ENCODE data around the gene ISG15.

The ISG15 gene

DNA sequence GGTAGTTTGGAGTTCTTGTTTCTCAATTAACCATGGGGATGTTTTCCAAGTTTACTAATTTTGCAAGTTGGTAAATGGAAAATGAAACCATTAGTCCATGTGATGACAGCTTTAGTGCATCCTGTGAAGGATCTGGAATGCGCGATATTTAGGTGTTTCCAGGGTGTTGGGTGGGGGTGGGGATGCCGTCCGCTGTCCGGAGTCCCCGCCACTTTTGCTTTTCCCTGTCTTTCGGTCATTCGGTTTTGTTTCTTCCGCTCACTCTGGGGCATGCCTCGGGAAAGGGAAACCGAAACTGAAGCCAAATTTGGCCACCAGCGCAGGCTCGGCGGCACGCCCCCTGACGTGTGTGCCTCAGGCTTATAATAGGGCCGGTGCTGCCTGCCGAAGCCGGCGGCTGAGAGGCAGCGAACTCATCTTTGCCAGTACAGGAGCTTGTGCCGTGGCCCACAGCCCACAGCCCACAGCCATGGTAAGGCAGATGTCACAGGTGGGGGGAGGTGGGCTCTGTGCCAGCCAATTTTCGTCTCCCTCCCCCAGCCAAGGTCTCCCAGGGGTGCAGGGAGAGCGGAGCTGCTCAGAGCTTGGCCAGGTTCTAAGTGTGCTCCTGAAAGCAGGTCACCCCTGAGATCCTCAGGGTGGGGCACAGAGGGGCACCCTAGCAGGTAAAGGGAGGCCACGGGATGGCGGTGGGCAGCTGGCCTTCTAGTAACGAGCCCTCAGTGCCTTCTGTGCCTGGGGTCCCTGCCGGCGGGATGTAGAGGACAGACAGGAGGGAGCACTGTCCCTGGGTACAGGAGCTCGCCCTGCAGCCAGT lies at the start of gene ISG15:
Gene ISG15, plus strand, starts transcription at position 393 of the 817 bp plus-strand sequence. Its CDS starts 77 bp downstream, at position 470.
- ATAC-seq: peak; percentile 96

DNA sequence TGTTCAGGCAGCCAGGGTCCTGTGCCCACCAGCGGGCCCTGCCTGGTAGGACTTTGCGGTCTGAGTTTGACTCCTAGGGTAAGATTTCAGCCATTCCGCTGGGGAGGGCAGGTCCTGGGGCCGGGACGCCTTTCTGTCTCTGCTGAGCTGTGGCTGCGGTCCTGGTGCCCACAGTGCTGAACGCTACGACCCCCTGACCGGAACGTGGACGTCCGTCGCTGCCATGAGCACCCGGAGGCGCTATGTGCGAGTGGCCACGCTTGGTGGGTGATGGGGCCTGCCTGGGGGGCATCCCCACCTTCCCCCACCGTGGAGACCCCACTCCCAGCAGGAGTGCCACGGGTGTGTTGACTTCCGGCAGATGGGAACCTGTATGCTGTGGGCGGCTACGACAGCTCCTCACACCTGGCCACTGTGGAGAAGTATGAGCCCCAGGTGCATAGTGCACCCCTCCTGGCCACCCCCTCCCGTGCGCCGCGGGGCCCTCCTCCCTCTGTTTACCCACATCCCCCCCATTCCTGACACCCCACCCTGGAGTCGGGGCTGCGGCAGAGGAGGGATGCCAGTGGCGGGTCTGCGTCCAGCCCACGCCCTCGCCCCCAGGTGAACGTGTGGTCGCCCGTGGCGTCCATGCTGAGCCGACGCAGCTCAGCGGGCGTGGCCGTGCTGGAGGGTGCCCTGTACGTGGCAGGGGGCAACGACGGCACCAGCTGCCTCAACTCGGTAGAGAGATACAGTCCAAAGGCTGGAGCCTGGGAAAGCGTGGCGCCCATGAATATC lies 49.4 kb upstream of the ISG15 start:
- no peak for ATAC-seq

DNA sequence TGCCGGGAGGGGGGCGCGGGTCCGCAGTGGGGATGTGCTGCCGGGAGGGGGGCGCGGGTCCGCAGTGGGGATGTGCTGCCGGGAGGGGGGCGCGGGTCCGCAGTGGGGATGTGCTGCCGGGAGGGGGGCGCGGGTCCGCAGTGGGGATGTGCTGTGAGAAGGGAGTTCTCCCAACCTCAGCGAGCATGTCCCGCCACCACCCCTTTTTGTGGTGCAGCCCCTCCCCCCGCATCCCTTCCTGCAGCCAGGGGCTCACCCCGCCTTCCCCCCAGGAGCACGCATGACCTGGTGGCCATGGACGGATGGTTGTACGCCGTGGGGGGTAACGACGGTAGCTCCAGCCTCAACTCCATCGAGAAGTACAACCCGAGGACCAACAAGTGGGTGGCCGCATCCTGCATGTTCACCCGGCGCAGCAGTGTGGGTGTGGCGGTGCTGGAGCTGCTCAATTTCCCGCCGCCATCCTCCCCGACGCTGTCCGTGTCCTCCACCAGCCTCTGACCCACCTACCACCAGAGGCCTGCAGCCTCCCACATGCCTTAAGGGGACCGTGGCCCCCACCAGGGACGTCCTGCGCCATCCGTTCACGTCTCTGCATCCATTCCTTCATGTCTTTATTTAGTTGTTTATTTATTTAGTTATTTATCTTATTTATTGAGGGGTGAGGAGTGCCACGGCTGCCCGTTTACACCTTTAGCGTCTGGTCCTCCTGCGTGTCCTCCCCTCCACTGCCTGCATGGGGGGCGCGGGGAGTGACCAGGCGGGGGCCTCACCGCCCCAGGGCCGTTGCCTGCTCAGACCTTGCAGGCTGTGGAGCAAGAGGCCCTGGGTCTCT lies 48.4 kb upstream of the ISG15 start:
- ATAC-seq: no peak

DNA sequence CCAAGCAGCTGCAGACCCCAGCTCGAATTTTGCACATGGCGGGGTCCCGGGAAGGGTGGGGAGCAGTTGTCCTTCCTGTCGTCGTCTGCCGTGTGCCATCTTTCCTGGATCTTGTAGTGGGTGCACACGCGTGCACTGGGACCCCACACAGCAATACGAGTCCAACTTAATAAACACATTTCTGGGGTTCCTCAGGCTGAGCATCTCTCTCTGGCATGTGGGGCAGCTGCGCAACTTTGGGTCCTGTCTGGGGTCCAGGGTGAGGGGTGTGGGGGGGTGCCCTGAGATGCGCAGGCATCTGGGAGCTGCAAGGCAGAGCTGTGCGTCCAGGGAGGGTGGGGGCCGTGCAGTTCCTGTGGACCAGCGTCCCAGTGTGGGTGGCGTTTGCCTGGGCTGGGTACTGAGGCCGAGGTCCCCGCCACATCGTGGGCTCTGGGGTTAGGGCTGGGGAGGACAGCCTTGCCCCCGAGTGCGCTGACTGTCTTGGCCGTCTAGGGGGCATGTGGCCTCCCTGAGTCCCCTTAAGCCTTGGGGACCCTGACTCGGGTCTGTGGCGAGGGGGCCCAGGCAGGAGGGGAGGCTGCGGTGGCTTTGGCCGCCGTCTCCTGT lies 47.7 kb upstream of the ISG15 start:
- ATAC-seq: no peak

DNA sequence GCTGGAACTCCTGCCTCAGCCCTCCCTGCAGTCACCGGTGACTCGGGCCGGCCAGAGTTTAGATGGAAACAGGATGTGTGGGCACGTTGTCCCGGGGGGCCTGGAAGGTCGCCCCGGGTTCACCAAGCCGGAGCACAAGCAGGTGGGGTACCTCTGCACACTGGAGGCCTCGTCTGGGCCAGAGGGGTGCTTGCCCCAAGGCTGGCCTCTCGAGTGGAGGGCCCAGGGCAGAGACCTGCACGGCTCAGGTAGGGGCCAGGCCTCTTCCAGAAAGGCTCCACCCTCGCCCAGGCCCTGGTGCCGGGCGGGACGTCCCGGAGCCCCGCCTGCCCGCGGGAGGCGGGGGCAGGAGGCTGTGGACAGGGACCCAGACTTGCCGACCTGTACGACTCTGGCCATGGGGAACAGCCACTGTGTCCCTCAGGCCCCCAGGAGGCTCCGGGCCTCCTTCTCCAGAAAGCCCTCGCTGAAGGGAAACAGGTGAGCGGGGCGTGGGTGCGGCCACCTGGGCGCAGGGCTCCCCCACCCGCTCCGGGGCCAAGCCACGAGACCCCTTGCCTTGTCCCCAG lies 47.1 kb upstream of the ISG15 start, which contains the start of gene PLEKHN1:
Gene PLEKHN1, plus strand, starts transcription at position 348 of the 569 bp plus-strand sequence. Its CDS starts 50 bp downstream, at position 398.
- peak; percentile 47 to 53 for ATAC-seq

DNA sequence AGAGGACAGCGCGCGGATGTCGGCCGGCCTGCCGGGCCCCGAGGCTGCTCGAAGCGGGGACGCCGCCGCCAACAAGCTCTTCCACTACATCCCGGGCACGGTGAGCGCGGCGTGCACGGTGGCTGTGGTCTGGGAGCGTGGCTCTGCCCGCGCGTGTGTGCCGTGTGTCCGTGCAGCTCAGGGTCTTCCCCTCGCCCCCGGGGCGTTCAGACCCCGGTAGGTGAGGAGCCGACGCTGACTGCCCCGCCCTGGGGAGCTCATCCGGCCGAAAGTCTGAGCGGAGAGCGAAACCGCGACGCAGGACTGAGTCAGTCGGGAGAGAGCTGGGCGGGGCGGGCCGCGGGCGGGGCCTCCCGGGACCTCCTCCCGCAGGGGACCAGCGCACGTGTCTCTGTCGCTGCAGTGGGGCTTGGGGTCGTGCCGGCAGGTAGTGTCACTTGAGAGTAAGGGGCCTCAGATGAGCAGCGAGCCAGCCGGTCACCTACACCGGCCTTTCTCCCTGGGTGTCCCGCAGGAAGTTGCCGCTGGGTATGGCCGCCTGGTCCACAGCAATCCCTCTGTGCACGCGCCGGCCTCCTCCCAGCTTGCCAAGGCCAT lies 46.5 kb upstream of the ISG15 start:
- peak; percentile 95 for ATAC-seq

DNA sequence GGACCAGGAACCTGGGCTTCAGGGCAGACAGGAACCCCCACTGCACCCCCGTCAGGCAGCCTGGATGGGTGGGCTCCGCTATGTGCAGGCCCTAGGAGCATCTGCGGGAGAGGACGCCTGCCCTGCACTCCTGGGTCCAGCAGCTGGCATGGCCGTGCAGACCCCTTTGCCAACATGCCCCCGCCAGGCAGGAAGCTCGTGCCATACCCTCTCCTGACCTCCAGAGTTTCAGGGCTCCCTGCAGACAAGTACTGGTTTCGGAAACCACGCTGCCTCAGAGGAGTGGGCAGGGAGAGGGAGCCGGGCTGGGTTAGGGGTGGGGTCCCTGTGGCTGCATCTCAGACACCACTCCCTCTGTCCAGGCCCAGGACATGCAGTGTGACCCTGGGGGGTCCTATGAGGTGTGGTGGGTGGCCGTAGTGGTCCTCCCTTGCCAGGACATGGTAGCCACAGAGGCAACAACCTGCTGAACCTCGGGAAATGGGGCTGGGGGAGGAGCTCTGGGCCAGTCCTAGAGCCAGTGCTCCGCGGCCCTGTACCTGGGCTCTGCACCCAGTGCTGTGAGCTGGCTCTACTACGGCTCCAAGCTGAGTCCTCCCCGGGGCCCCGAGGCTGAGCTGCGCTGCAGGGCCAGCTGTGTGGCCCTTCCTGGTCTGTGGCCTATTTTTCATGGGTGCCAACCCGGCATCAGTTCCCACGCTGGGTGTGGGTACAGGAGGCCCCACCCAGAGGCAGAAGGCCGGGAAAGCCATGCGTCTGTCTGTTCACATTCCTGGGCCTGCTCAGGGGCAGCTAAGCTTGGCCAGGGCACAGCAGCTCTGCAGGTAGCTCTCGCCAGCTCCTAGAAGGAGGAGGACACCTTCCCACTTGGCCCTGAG lies 45.6 kb upstream of the ISG15 start:
- ATAC-seq: no peak

DNA sequence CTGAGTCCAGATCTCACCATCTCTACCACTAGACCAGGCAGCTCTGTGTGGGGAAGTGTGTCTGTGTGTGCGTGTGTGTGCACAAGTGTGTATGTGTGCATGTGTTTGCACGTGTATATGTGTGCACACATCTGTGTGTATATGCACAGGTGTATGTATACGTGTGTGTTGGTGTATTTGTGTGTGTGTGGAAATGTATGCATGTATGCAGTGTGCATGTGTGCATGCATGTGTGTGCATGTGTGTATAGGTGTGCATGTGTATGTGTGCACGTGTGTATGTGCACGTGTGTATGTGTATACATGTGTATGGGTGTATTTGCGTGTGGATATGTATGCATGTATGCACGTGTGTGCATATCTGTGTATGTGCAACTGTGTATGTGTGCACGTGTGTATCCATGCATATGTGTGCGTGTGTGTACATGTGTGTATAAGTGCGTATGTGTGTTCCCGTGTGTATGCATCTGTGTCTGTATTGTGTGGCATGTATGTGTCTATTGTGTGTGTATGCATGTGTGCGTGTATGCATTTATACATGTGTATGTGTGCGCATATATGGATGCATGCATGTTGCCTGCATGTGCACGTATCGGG lies 43.9 kb upstream of the ISG15 start:
- ATAC-seq: no peak

DNA sequence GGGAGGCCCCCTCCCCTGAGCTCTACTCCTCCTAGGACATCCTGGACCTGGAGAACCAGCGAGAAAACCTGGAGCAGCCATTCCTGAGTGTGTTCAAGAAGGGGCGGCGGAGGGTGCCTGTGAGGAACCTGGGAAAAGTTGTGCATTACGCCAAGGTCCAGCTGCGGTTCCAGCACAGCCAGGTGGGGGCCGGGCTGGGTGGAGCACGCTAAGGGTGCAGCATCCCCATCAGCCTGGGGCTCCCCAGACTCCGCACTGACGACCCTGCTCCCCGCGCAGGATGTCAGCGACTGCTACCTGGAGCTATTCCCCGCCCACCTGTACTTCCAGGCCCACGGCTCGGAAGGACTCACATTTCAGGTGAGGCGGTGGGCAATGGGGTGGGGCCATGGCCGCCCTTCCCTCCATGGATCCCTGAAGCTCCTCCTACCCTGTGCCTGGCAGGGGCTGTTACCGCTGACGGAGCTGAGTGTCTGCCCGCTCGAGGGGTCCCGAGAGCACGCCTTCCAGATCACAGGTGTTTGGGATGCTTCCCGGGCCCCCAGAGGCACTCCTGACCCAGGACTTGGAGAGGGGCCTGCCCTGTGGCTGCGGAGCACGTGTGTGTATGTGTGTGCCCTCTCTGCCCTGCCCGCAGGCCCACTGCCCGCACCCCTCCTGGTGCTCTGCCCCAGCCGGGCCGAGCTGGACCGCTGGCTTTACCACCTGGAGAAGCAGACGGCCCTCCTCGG lies 42.9 kb upstream of the ISG15 start:
- ATAC-seq: no peak

DNA sequence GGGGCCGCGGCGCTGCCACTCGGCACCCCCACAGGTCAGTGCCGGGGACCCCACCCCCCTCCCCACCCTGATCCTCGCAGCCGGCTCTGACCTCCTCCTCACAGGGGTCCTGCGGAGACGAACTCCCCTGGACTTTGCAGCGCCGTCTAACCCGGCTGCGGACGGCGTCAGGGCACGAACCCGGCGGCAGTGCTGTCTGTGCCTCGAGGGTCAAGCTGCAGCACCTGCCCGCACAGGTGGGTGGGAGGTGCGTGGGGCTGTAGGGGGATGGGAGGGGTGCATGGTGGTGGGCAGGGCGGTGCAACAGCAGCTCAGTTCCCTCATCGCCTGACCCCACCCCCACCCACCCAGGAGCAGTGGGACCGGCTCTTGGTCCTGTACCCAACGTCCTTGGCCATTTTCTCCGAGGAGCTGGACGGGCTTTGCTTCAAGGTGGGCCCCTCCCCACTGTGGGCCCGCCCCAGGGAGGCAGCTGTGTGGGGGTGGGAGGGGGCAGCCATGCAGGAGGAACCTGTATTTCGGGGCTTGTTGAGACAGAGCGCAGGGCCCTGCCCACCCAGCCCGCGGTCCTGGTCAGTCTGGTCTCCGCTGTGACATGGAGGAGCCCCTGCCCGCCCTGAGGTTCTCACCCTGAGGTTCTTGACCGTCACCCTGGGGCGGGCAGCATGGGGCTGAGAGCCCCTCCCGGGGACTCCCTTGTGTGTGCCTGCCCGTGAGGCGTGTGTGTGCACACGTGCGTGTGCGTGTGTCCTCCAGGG lies 42.1 kb upstream of the ISG15 start:
- no peak for ATAC-seq

DNA sequence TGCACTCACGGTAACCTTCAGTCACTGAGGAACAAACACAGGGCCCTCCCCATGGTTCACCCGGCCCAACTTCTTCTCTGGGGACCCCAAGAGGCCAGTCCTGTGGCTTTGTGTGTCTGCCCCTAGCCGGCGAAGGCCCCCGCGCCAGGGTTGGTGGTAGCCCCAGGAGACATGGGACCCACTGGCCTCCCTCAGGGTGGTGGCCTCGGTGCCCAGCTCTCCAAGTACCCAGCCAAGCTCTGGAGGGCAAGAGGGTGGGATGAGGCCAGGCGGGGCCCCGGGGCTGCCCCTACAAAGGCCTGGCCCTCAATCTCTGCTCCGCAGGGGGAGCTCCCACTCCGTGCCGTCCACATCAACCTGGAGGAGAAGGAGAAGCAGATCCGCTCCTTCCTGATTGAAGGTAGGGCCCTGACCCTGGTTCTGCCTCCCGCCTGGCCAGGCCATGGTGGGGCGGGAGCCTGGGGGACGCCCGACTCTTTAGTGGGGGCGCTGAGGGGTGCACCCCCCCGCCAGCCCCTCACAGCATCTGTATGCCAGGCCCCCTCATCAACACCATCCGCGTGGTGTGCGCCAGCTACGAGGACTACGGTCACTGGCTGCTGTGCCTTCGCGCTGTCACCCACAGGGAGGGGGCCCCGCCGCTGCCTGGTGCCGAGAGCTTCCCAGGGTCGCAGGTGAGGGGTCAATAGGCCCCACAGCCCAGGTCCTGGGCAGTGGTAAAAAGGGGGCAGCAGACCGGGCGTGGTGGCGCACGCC lies 41.4 kb upstream of the ISG15 start:
- ATAC-seq: no peak

DNA sequence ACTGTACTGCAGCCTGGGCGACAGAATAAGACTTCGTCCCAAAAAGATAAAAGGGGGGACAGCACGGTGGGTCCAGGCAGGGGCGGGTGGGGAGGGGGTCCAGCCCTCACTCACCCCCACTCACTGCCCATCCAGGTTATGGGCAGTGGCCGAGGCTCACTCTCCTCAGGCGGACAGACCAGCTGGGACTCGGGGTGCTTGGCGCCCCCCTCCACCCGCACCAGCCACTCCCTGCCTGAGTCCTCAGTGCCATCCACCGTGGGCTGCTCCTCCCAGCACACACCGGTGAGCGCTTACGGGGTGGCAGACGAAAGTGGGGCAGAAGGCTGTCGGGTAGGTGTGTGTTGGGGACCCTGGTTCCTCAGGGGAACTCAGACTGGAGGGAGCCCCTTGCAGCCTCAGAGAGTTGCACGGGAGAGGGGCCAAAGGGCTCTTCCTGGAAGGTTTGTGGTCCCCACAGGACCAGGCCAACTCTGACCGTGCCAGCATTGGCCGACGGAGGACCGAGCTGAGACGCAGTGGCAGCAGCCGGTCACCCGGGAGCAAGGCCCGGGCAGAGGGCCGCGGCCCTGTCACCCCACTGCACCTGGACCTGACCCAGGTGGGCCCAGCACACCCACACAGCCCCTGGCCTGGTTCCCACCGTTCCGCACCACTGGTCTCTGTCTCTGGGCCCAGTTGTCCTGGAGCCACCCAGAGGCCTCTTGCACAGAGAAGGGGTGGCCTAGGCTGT lies 40.4 kb upstream of the ISG15 start:
- ATAC-seq: no peak

DNA sequence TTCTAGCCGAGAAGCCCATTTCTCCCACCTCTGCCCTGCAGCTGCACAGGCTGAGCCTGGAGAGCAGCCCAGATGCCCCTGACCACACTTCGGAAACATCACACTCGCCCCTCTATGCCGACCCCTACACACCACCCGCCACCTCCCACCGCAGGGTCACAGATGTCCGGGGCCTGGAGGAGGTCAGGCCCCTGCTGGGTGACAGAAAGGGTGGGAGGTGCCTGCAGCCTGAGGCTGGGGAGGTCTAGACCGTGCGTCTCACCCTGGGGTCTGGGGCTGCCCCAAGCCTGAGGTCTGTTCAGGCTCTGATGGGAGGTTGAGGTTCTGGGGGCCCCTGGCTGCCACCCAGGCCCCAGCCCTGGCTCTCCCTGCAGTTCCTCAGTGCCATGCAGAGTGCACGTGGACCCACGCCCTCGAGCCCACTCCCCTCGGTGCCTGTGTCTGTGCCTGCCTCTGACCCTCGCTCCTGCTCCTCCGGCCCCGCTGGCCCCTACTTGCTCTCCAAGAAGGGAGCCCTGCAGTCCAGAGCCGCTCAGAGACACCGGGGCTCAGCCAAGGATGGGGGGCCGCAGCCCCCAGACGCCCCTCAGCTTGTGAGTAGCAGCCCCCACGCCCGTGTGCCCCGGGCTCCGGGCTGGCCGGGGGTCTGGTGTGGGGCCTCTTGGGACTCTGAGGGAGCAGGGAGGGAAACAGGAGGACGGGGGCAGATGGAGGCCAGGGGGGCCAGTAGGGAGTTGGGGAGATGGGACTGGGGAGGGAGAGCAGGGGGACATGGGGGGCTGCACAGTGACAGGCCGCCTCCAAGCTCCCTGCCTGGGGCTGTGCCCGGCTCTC lies 39.6 kb upstream of the ISG15 start:
- no peak for ATAC-seq

DNA sequence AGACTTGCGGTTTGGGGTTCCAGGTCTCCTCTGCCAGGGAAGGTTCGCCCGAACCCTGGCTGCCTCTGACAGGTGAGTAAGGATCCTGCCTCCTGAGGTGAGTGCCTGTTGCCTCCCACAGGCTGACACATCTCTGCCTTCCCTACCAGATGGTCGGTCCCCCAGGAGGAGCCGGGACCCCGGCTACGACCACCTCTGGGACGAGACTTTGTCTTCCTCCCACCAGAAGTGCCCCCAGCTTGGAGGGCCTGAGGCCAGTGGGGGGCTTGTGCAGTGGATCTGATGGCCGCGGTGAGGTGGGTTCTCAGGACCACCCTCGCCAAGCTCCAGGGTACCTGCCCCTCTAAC lies 39.0 kb upstream of the ISG15 start:
- no peak for ATAC-seq

DNA sequence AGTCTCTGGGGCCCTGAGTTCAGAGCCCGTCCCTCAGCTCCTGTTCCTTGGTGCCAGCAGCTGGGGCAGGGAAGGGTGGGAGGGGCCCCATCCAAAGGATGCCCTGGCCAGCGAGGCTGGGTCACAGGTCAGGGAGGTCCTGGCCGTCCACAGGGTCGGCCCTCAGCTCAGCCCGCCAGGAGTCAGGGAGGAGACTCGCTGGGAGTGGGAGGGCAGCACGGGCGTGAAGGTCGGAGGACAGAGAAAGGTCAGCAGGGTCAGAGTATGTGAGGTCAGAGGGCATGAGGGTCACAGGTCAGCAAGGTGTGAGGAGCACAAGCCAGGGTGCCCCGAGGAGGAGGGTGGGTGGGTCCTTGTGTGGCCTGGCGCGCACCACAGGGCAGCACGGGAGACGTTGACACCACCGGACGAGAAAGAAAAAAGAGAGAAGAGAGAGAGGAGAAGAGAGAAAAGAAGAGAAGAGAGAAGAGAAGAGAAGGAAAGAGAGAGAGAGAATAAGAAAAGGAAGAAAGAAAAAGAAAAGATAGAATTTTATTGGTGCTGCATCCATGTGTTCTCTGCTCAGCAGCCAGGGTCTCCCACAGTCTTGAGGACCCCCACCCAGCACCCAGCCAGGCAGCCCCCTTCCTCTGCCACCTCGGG lies 38.5 kb upstream of the ISG15 start:
- no peak for ATAC-seq

DNA sequence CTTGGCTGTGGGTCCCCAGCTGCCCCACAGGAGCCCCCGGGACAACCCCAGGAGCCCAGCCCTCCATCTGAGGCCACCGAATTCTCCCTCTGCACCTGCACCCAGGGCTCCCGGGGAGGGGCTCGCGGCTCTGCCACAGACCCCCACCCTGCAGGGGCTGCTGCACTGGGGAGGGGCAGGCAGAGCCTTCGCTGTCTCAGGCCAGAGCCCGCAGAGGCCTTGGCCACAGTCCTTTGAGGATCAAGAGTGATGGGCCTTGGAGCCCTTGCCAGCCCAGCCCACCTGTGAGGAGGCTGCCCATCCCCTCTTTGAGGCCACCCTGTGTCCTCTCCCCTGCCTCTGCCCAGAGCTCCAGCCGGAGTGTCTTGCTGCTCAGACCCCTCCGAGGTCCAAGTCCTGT lies 37.9 kb upstream of the ISG15 start:
- no peak for ATAC-seq
